ENCODE measurements around the gene TRAPPC14.
"Not testable (repeated sequence)": the region's sequence is repeated elsewhere in the genome, so short reads cannot be mapped to it uniquely, and the experiment has no call there.

TRAPPC14 gene, protein sequence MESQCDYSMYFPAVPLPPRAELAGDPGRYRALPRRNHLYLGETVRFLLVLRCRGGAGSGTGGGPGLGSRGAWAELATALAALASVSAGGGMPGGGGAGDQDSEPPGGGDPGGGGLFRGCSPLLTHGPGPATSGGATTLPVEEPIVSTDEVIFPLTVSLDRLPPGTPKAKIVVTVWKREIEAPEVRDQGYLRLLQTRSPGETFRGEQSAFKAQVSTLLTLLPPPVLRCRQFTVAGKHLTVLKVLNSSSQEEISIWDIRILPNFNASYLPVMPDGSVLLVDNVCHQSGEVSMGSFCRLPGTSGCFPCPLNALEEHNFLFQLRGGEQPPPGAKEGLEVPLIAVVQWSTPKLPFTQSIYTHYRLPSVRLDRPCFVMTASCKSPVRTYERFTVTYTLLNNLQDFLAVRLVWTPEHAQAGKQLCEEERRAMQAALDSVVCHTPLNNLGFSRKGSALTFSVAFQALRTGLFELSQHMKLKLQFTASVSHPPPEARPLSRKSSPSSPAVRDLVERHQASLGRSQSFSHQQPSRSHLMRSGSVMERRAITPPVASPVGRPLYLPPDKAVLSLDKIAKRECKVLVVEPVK

DNA sequence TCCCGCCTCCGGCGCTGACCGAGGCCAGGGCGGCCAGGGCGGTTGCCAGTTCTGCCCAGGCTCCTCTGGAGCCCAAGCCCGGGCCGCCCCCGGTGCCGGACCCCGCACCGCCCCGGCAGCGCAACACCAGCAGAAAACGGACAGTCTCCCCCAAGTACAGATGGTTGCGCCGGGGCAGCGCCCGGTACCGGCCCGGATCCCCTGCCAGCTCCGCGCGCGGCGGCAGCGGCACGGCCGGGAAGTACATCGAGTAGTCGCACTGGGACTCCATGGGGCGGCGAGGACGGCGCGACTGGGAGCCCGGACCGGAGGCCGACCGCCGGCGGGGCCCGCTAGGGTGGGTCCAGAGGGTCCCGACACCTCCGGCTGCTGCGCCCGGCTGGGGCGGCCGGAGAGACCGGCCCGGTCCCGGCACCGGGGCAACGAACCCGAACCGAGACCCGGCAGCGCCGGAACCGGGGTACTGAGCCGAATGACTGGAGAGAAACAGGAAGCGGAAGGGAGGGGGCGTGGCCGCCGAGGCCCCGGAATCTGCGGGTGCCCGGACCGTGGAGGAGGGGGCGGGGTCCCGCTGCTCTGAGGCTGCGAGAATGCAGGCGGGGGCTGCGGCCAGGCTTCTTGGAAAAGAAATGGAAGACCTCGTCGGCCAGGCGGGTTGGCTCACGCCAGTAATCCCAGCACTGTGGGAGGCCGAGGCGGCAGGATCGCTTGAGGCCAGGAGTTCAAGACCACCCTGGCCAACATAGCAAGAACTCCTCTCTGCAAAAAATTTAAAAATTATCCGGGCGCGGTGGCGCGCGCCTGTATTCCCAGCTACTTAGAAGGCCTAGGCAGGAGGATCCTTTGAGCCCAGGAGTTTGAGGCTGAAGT, at the start of gene TRAPPC14:
Gene TRAPPC14 (minus strand): TSS at position 495 of the 870 bp plus-strand sequence. CDS start 224 bp downstream, at position 271.
- Histone ChIP-seq H3K4me1 (ENCODE audit: insufficient read depth, poor library complexity, severe bottlenecking) (peaks cover 4% of the 10 kb centered on the region), H3K27ac (ENCODE audit: poor library complexity, severe bottlenecking) (peak within 1 kb of the TSS; percentile 71), H3K27me3 (ENCODE audit: insufficient read depth, poor library complexity, severe bottlenecking) (no peaks in the 10 kb centered on the region), H3K9me3 (ENCODE audit: severe bottlenecking) (no peaks in the 10 kb centered on the region), H3K4me3 (ENCODE audit: severe bottlenecking) (peak within 1 kb of the TSS; percentile 93), H3K36me3 (ENCODE audit: low read depth) (peaks cover 29% of the 10 kb centered on the region)
- ATAC-seq (ENCODE audit: low read depth) (peak; percentile 71), DNase-seq (ENCODE audit: low spot score) (peak; percentile 93)
- TF ChIP-seq, protein P1, sequence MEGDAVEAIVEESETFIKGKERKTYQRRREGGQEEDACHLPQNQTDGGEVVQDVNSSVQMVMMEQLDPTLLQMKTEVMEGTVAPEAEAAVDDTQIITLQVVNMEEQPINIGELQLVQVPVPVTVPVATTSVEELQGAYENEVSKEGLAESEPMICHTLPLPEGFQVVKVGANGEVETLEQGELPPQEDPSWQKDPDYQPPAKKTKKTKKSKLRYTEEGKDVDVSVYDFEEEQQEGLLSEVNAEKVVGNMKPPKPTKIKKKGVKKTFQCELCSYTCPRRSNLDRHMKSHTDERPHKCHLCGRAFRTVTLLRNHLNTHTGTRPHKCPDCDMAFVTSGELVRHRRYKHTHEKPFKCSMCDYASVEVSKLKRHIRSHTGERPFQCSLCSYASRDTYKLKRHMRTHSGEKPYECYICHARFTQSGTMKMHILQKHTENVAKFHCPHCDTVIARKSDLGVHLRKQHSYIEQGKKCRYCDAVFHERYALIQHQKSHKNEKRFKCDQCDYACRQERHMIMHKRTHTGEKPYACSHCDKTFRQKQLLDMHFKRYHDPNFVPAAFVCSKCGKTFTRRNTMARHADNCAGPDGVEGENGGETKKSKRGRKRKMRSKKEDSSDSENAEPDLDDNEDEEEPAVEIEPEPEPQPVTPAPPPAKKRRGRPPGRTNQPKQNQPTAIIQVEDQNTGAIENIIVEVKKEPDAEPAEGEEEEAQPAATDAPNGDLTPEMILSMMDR (IDR thresholded peaks at IDR 0.05; ENCODE audit: poor library complexity, severe bottlenecking) = no peak

DNA sequence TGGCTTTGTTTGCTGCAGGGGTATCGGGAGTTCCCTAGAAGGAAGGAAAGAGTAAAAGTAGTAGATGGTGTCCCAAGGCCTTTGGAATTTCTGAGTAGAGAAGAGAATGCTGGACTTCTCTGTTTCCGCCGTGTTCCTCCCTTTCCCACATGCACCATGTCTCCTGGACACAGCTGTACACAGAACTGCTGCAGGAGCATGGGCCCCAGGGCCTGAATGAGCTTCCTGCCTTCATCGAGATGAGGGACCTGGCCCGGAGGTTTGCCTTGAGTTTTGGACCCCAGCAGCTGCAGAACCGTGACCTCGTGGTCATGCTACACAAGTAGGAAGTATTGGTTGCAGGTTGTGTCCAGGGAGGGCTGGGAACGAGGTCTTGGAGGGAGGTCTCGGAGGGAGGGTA, 45.9 kb upstream of the TRAPPC14 start:
- DNase-seq (ENCODE audit: low spot score) = no peak
- TF ChIP-seq, protein P1 (IDR thresholded peaks at IDR 0.05; ENCODE audit: poor library complexity, severe bottlenecking) = no peak
- Histone ChIP-seq H3K36me3 (ENCODE audit: low read depth) (no peaks in the 10 kb centered on the region), H3K4me3 (ENCODE audit: severe bottlenecking) (no peak overlapping the region), H3K27me3 (ENCODE audit: insufficient read depth, poor library complexity, severe bottlenecking) (peaks cover 3% of the 10 kb centered on the region), H3K27ac (ENCODE audit: poor library complexity, severe bottlenecking) (no peak overlapping the region), H3K9me3 (ENCODE audit: severe bottlenecking) (no peaks in the 10 kb centered on the region), H3K4me1 (ENCODE audit: insufficient read depth, poor library complexity, severe bottlenecking) (no peaks in the 10 kb centered on the region)
- ATAC-seq (ENCODE audit: low read depth) = no peak

DNA sequence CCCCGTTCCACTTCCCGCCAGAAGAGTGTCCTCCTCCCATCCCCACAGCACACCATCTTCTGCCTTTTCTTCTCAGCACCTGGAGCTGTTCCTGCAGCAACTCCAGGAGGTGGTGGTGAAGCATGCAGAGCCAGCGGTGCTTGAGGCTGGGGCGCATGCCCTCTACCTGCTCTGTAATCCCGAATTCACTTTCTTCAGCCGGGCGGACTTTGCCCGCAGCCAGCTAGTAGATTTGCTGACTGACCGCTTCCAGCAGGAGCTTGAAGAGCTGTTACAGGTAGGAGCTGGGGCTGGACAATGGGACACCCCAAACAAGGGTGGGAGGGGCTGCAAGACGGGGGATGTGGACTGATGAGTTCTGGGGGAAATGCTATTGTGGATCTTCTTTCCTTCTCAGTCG, 42.2 kb upstream of the TRAPPC14 start:
- TF ChIP-seq, protein P1 (IDR thresholded peaks at IDR 0.05; ENCODE audit: poor library complexity, severe bottlenecking) = no peak
- Histone ChIP-seq H3K27ac (ENCODE audit: poor library complexity, severe bottlenecking) (no peak overlapping the region), H3K9me3 (ENCODE audit: severe bottlenecking) (no peaks in the 10 kb centered on the region), H3K36me3 (ENCODE audit: low read depth) (no peaks in the 10 kb centered on the region), H3K4me1 (ENCODE audit: insufficient read depth, poor library complexity, severe bottlenecking) (no peaks in the 10 kb centered on the region), H3K27me3 (ENCODE audit: insufficient read depth, poor library complexity, severe bottlenecking) (no peaks in the 10 kb centered on the region), H3K4me3 (ENCODE audit: severe bottlenecking) (no peak overlapping the region)
- no peak for ATAC-seq (ENCODE audit: low read depth)
- no peak for DNase-seq (ENCODE audit: low spot score)

DNA sequence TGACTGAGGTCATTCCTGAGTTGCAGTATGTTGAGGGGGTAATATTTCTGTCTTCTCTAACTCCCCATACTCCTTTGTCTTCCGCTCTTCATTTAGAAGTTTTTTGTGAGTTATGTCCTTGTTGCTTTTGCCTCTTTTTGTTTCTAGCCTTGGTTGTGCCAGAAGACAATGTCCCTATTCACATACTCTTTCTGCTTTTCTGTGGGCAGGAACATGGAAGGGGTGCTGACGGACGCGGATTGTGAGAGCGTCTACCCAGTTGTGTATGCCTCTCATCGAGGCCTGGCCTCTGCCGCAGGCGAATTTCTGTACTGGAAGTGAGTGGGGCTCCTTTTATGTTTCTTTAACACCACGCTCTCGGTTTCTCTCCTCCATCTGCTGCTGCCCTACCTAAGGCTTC, 39.7 kb upstream of the TRAPPC14 start:
- ATAC-seq (ENCODE audit: low read depth) = no peak
- Histone ChIP-seq H3K4me1 (ENCODE audit: insufficient read depth, poor library complexity, severe bottlenecking) (no peaks in the 10 kb centered on the region), H3K27me3 (ENCODE audit: insufficient read depth, poor library complexity, severe bottlenecking) (no peaks in the 10 kb centered on the region), H3K4me3 (ENCODE audit: severe bottlenecking) (no peak overlapping the region), H3K9me3 (ENCODE audit: severe bottlenecking) (no peaks in the 10 kb centered on the region), H3K27ac (ENCODE audit: poor library complexity, severe bottlenecking) (no peak overlapping the region), H3K36me3 (ENCODE audit: low read depth) (no peaks in the 10 kb centered on the region)
- DNase-seq (ENCODE audit: low spot score) = no peak
- TF ChIP-seq, protein P1 (IDR thresholded peaks at IDR 0.05; ENCODE audit: poor library complexity, severe bottlenecking) = no peak

DNA sequence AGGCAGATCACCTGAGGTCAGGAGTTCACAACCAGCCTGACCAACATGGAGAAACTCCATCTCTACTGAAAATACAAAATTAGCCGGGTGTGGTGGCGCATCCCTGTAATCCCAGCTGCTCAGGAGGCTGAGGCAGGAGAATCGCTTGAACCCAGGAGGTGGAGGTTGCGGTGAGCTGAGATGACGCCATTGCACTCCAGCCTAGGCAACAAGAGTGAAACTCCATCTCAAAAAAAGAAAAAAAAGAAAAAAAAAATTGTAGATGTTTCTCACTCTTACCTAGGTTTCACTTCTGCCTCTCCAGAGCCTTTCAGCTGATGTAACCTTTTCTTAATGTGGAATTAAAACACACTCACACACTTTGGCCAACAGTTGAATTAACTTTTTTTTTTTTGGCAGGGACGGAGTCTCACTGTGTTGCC, 37.4 kb upstream of the TRAPPC14 start:
- not testable (repeated sequence) for ATAC-seq (ENCODE audit: low read depth); H3K4me3 ChIP-seq (ENCODE audit: severe bottlenecking); H3K9me3 ChIP-seq (ENCODE audit: severe bottlenecking); H3K27ac ChIP-seq (ENCODE audit: poor library complexity, severe bottlenecking); H3K27me3 ChIP-seq (ENCODE audit: insufficient read depth, poor library complexity, severe bottlenecking); H3K36me3 ChIP-seq (ENCODE audit: low read depth); H3K4me1 ChIP-seq (ENCODE audit: insufficient read depth, poor library complexity, severe bottlenecking); DNase-seq (ENCODE audit: low spot score)
